ENCODE measurements around the gene UBE2G2. TPM values are rescaled to one million over a fixed set of nuclear protein-coding genes. Genes with fewer than 3 reads are reported as not detected.

Gene UBE2G2
- total RNA-seq, 1 experiment from 2014 or later = 91.3 TPM

DNA sequence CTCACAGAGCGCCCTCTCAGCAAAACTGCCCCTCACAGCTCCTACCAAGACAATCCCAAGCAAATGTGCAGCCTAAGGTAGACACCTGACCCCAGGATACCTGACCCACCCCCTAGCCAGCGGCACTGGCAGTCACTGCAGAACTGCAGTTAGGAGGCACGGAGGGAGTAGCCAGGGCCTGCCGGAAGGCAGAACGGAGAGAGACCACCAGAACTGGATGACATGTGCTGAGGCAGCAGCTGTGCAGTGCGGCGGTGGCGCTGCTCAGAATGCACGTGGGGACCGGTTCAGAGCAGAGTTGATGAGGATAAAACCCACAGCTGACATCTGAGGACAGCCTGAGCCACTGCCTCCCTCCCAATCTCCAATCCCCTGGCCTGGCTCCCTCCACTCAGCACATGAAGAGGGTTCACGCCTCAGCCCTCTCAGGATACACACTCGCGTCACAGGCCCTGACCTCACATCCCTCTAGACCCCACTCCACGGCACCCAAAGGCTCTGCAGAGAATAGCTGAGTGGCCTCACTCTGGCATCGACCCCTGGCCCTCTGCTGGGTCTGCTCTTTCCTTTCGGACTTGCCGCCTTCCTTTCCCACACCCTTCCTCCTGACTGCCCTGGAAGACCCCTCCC, 29.6 kb downstream of the UBE2G2 start:
- intact Hi-C loops (cut with micrococcal nuclease; ENCODE audit: unreplicated experiment) = no loop called here
- Histone ChIP-seq H3K4me1 (peaks cover 11% of the 10 kb centered on the region), H3K4me3 (ENCODE audit: low read depth, low read length) (no peak overlapping the region), H3K36me3 (ENCODE audit: control insufficient read depth, insufficient read depth, low read length) (peaks cover 3% of the 10 kb centered on the region), H3K27me3 (replicated peaks; ENCODE audit: control insufficient read depth, insufficient read depth, low read length) (no peaks in the 10 kb centered on the region), H3K9me3 (no peaks in the 10 kb centered on the region)
- TF ChIP-seq, protein P1, sequence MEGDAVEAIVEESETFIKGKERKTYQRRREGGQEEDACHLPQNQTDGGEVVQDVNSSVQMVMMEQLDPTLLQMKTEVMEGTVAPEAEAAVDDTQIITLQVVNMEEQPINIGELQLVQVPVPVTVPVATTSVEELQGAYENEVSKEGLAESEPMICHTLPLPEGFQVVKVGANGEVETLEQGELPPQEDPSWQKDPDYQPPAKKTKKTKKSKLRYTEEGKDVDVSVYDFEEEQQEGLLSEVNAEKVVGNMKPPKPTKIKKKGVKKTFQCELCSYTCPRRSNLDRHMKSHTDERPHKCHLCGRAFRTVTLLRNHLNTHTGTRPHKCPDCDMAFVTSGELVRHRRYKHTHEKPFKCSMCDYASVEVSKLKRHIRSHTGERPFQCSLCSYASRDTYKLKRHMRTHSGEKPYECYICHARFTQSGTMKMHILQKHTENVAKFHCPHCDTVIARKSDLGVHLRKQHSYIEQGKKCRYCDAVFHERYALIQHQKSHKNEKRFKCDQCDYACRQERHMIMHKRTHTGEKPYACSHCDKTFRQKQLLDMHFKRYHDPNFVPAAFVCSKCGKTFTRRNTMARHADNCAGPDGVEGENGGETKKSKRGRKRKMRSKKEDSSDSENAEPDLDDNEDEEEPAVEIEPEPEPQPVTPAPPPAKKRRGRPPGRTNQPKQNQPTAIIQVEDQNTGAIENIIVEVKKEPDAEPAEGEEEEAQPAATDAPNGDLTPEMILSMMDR (IDR thresholded peaks at IDR 0.05; ENCODE audit: insufficient read depth in 1 of 2, low read depth in 1 of 2, low read length in 1 of 2, severe bottlenecking in 1 of 2, unreplicated experiment in 1 of 2) = no peak
- Mint-ChIP-seq H3K27ac (ENCODE audit: unreplicated experiment) (peak overlapping the region; percentile 70), H3K27me3 (ENCODE audit: insufficient read depth, unreplicated experiment) (no peaks in the 10 kb centered on the region), H3K4me3 (ENCODE audit: unreplicated experiment) (no peak overlapping the region), H3K36me3 (ENCODE audit: insufficient read depth, unreplicated experiment) (peaks cover 69% of the 10 kb centered on the region), H3K4me1 (ENCODE audit: low read depth, unreplicated experiment) (no peaks in the 10 kb centered on the region), H3K9me3 (ENCODE audit: unreplicated experiment) (no peaks in the 10 kb centered on the region)
- DNase-seq = no peak
- CTCF ChIA-PET = no interaction called here
- POLR2A ChIA-PET = no interaction called here
- no TSS peak for BruUV-seq (replicated peaks)

DNA sequence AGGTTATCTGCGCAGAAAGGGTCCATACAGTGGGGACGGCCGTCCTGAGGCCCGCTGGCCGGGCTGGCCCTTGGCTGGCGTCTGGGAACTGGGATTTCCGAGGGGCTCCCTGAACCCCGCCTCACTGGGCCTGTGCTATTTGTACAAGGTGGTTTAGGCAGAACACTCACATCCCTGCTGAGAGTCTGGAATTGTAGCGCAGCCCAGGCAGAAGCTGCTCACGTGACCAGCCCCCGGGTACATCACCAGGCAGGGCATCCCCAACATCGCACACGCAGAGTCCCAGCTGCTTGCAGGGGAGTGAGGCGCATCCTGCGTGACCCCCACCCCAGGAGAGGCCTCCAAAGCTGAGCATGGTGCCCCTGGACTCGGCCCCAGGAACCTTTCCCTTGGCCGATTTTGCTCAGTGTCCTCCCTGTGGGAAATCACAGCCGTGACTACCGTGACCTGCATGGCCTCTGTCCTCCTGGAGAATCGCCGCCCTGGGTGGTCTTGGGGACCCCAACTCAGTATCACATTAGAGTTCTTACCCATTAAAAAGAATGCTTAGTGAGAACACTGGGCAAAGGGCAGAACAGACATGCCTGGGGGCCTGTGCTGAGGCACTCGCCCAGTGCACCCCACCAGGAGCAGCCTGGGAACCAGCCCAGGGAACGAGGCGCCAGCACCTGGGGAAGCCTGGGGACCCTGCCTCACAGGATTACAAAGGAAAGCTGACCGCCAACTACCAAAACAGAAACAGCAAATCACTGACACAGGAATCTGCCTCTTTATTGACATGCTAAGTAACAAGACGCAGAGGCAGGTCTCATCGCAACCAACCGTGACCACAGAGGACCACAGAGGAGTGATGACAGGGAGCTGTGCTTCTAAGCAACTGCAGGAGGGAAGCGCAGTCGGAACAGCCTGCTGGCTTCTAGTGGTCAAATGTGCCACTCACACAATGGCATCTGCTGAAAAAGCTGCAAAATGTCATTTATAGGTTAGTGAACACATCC, 33.5 kb downstream of the UBE2G2 start:
- POLR2A ChIA-PET = no interaction called here
- Mint-ChIP-seq H3K4me1 (ENCODE audit: low read depth, unreplicated experiment) (peaks cover 14% of the 10 kb centered on the region), H3K27me3 (ENCODE audit: insufficient read depth, unreplicated experiment) (no peaks in the 10 kb centered on the region), H3K9me3 (ENCODE audit: unreplicated experiment) (no peaks in the 10 kb centered on the region), H3K27ac (ENCODE audit: unreplicated experiment) (no peak overlapping the region), H3K36me3 (ENCODE audit: insufficient read depth, unreplicated experiment) (peaks cover 65% of the 10 kb centered on the region), H3K4me3 (ENCODE audit: unreplicated experiment) (no peak overlapping the region)
- H3K4me3 ChIP-seq (ENCODE audit: low read depth, low read length) = no peak overlapping the region
- no TSS peak for BruUV-seq (replicated peaks)
- H3K4me1 ChIP-seq = peaks cover 13% of the 10 kb centered on the region
- no peaks in the 10 kb centered on the region for H3K9me3 ChIP-seq
- intact Hi-C loops (cut with micrococcal nuclease; ENCODE audit: unreplicated experiment) = no loop called here
- DNase-seq = no peak
- no peaks in the 10 kb centered on the region for H3K27me3 ChIP-seq (replicated peaks; ENCODE audit: control insufficient read depth, insufficient read depth, low read length)
- peaks cover 1% of the 10 kb centered on the region; the same call in 1 of the 2 replicates for H3K36me3 ChIP-seq (ENCODE audit: control insufficient read depth, insufficient read depth, low read length)
- TF ChIP-seq, protein P1 (IDR thresholded peaks at IDR 0.05; ENCODE audit: insufficient read depth in 1 of 2, low read depth in 1 of 2, low read length in 1 of 2, severe bottlenecking in 1 of 2, unreplicated experiment in 1 of 2) = no peak
- CTCF ChIA-PET = no interaction called here

DNA sequence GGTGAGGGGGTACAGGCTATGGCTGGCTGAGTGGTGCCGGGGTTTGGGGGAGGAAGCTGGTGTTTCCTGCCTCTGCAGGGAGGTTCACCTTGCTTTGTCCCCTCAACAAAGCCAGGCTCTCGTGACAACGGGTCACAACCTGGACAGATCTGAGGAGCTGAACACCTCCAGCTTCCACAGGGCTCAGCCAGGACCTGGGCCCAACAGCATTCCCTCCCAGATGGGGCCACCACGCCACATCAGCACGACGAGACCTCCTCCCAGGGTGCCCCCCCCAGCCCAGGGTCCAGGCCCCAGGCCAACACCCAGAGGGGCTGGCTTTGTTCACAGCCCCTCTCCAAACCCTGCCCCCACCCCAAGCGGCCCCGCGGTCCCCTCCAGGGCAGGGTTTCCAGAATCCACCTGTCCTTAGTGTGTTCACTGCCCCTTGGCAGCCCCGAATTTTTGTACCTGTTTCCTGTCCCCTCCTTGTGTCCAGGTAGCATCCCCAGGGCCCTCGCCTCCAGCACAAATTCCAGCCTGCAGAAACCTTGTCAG, 34.7 kb downstream of the UBE2G2 start:
- peaks cover 7% of the 10 kb centered on the region for H3K4me1 ChIP-seq
- Mint-ChIP-seq H3K36me3 (ENCODE audit: insufficient read depth, unreplicated experiment) (peaks cover 56% of the 10 kb centered on the region), H3K4me3 (ENCODE audit: unreplicated experiment) (no peak overlapping the region), H3K4me1 (ENCODE audit: low read depth, unreplicated experiment) (peaks cover 14% of the 10 kb centered on the region), H3K27me3 (ENCODE audit: insufficient read depth, unreplicated experiment) (no peaks in the 10 kb centered on the region), H3K27ac (ENCODE audit: unreplicated experiment) (peak overlapping the region; percentile 35), H3K9me3 (ENCODE audit: unreplicated experiment) (no peaks in the 10 kb centered on the region)
- no peaks in the 10 kb centered on the region for H3K9me3 ChIP-seq
- POLR2A ChIA-PET = no interaction called here
- no peaks in the 10 kb centered on the region for H3K27me3 ChIP-seq (replicated peaks; ENCODE audit: control insufficient read depth, insufficient read depth, low read length)
- DNase-seq = no peak
- no peak overlapping the region for H3K4me3 ChIP-seq (ENCODE audit: low read depth, low read length)
- intact Hi-C loops (cut with micrococcal nuclease; ENCODE audit: unreplicated experiment) = no loop called here
- no peaks in the 10 kb centered on the region; the same call in 1 of the 2 replicates for H3K36me3 ChIP-seq (ENCODE audit: control insufficient read depth, insufficient read depth, low read length)
- no TSS peak for BruUV-seq (replicated peaks)
- CTCF ChIA-PET = no interaction called here
- TF ChIP-seq, protein P1 (IDR thresholded peaks at IDR 0.05; ENCODE audit: insufficient read depth in 1 of 2, low read depth in 1 of 2, low read length in 1 of 2, severe bottlenecking in 1 of 2, unreplicated experiment in 1 of 2) = no peak
